HG02870 (cell line): ENCODE data around the gene ACE2.

Experiments used
- ATAC-seq: cut with Tn5 transposase; IDR thresholded peaks from one replicate; pipeline ENCODE4 v1.9.1; 2021; ENCODE audit warnings: mild to moderate bottlenecking, moderate library complexity; ENCODE audit not compliant: unreplicated experiment

Gene ACE2

DNA sequence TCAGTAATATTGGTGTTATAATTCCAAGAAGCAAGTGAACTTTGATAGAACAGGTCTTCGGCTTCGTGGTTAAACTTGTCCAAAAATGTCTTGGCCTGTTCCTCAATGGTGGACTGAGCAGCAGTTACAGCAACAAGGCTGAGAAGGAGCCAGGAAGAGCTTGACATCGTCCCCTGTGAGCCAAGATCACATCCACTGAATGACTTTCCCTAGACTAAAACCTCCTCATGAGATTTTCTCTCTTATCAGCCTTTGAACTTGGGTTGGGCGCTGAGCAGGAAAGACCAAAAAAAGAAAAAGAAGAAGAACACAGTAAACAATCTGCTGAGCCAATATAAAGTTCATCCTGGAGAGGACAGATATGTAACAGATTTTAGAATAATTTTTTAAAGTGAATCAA lies at the start of gene ACE2:
Gene ACE2 (minus strand): TSS at position 216 of the 400 bp plus-strand sequence. CDS start 49 bp downstream, at position 167.
- ATAC-seq = no peak

DNA sequence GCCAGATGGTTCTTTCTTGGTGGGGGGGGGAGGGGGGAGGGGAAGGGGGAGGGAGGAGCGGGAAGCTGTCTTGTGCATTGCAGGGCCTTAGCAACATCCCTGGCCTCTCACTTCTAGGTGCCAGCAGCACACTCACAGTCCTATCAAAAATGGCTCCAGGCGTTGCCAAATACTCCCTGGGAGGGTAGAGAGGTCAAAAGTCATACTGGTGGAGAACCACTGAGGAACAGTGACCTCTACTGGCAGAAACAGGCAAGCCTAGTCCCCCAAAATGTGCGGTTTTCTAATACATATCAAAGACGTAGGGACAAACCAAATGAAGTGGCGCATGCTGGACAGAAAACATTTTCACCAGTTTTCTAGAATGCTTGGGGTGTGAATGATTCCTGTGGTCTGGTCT lies 46.8 kb upstream of the ACE2 start:
- ATAC-seq = peak; percentile 70

- no peak for ATAC-seq
Observed at GRCh38 chrX:15646543-15646942, 45.8 kb upstream of the ACE2 start.

GRCh38 chrX:15646031-15646430 lies 45.3 kb upstream of the ACE2 start:
- no peak for ATAC-seq

GRCh38 chrX:15645266-15645665 lies 44.5 kb upstream of the ACE2 start:
- ATAC-seq = no peak

DNA sequence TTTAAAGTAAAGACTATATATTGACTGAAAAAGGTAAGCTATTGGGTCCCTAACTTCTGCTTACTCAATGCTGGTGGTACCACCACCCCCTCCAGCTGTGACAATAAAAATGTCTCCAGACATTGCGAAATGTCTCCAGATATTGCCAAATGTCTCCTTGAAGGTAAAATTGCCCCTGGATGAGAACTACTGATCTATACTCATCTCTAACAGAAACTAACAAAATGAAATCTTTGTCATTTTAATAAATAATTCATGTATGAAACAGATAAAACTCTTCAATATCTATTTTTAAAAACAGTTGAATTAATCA lies 43.8 kb upstream of the ACE2 start:
- ATAC-seq = no peak

- no peak for ATAC-seq
Observed at GRCh38 chrX:15643786-15644559, 43.2 kb upstream of the ACE2 start.

DNA sequence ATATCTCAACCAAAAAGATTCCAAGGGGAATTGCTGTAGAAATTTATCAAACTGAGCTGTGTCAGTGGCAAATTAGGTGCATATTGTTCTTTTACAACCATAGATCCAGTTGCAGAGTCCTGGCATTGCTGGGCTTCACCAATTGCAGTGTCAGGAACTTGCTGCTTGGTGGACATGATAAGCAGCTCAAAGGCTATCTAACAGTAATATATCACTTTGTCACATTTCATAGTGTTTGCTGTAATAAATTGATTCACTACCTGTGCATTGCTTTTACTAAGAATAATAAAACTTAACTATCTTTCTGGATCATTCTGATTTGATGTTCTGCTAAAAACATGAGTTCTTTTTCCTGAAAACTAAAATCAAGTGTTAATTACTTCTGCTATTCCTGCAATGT lies 30.9 kb upstream of the ACE2 start:
- no peak for ATAC-seq

GRCh38 chrX:15623054-15623453 lies 22.3 kb upstream of the ACE2 start:
- no peak for ATAC-seq

DNA sequence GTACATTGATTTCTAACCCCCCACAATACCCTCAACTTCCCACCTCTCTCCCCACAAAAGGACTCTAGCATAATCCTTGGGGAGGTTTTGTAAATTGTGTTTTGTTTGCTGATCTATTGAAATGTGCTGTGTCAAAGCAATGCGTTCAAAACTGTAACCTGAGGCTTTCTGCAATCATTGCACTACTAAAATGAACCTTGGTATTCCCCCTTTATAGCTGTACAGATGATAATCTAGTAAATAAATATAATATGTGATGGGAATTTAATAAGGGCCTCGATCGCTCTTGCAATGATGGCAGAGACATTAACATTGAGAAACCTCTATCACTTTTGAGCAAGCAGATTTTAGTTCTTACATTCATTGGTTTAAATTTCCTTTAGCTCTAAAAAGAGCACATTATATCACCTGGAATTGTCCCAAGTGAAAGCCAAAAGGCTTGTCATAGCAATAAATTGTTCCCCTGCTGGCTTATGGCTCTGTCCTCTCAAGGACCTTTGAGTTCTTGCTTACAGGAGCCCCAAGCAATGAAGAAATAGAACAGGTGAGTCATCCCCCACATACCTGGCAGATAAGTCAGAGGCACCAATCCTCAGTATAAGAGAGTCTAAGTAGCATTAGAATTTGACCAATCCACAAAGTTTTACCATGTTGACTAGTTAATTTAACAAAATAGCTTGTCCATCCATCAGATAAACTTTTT lies 18.4 kb upstream of the ACE2 start:
- no peak for ATAC-seq

DNA sequence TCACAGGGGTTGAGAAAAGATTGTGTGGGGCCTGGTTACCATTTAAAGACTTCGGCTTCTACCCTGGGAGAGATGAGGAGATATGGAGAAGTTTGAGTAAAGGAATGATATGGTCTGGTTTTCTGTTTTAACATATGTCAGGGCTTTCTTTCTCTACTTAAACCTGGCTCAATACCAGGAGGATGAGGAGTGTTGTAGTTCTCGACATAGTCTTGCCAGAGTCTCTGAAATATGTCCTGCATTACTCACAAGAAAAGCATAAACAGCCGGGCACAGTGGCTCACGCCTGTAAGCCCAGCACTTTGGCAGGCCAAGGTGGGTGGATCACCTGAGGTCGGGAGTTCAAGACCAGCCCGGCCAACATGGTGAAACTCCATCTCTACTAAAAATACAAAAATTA lies 16.4 kb upstream of the ACE2 start:
- ATAC-seq = no peak

- no peak for ATAC-seq
Observed at GRCh38 chrX:15616531-15616930, 15.8 kb upstream of the ACE2 start.

DNA sequence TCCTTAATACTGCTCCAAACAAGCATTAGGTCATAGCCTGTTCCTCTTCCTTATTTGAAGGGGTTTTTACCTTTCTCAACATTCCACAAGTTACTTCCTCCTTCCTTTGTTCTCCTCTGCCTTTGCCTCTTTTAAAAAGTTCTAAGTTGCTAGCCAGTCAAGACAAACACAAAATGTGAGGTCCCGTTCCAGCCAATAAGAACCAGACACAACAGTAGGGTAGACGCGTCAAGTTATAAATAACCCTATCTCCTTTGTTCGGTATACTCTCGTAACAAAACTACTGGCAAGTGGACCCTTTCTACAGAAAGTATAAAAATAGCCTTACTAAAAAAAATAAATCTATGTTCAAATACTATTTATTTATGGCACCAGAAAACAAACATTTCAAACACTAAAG lies 6.3 kb upstream of the ACE2 start:
- no peak for ATAC-seq

- no peak for ATAC-seq
Observed at GRCh38 chrX:15606136-15606535, 5.4 kb upstream of the ACE2 start.

GRCh38 chrX:15605226-15605625 lies 4.5 kb upstream of the ACE2 start:
- no peak for ATAC-seq

GRCh38 chrX:15602761-15603160 lies 2.0 kb upstream of the ACE2 start:
- ATAC-seq = no peak

DNA sequence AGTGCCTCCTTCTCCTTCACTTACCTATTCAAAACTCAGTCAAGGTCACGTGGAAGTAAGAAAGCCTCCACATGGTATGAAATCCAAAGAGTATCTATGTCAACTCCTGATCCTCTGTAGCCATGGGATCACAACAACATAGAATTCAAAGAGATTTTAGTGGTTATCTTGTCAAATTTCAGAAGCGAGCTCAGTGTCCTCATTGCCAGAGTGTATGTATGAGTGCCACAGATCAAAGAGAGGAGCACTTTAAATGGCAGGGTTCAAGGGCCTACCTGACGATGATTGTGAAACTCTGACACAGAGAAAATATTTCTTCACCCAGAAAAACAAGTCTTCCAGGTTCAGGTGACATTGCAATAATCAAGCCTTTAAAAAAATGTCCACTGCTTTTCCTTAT lies 1.2 kb upstream of the ACE2 start:
- no peak for ATAC-seq

- no peak for ATAC-seq
Observed at GRCh38 chrX:15600049-15600448, 711 bp downstream of the ACE2 start.

DNA sequence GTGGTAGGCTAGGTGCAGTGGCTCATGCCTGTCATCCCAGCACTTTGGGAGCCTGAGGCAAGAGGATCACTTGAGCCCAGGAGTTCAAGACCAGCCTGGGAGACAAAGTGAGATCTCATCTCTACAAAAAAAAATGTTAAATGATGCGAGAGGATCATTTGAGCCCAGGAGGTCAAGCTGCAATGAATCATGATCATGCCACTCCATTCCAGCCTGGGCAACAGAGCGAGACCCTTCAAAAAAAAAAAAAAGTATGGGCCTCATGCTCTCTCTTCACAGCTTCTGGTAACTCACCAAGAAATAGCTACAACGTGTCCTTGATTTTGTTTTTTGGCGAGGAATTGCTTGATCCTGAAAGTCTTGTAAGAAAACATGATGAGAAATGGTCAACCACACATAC lies 1.3 kb downstream of the ACE2 start:
- ATAC-seq = no peak

DNA sequence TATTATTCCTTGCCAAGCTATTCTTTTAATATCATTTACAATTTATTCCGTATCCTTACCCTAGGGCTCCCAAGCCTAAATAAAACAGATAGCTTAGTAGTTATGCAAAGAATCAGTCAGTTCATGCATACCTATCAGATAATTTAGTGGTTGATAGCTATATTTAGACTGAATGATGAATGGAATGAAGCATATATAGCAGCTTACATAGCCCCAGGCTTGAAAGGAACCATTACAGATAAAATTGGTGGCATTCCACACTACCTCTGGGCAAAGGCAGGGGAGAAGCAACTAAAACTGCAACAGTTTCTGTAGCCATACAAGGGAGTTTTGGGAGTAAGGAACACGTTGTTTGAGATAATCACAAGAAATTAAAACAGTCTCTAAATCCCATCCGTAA lies 2.7 kb downstream of the ACE2 start:
- ATAC-seq = no peak

DNA sequence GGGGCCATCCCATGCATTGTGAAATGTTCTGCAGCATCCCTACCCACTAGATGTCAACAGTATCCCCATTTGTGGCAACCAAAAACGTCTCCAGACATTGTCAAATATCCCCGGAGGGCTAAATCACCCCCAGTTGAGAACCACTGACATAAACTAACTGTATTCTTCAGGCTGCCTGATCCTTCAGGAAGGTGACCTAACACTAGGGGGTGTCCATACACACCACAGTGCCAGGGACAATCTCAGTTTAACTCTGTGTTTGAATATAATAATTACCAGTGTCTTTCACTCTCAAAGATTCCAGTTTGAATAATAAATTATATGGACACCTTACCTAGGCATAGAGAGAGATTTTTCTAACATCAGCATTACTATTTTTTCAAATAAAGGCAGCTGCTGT lies 6.4 kb downstream of the ACE2 start:
- ATAC-seq = no peak
